ENCODE data around the gene PPRC1.

PPRC1 gene

DNA sequence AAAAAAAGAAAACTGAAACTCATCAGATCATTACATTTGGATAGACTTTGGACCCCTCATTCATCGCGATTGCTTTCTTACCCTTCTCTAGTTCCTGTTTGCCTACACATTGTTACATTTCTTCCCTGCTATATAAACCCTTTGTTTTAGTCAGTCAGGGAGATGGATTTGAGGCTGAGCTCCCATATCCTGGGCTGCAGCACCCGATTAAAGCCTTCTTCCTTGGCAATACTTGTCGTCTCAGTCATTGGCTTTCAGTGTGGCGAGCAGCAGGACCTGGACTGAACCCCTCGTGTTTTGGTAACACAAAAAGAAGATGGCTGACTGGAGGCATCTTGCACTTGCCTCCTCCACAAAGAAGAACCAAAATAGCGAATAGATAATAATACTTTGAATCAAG is 59.1 kb downstream of the PPRC1 start:
- DNase-seq (ENCODE audit: low spot score) = no peak
- no peak for FAIRE-seq

DNA sequence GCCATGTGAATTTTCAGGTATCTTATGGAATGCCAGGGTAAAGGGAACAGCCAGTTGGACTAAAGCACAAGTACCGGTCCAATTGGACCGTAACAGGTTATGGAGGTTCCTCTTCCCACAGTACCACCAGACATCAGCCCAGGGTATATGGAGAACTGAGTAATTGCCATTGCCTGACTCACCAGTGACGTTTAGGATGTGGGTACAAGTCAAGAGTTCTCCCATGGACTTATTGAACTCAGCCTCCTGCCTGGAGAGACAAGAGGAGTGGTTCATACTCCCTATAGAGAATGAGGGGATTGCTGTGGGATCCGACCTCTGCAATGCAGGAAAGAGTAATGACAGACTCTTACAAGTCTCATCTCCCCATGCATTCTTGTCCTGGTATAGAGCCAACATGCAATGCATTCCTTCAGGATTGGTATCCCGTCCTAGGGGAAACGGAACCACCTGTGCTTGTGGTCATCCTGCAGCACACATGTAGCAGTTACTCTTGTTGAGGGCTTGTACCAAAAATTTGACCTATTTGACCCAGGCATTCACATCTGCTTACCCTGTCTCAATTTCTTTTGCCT is 62.5 kb downstream of the PPRC1 start:
- no peak for DNase-seq (ENCODE audit: low spot score)
- FAIRE-seq = no peak

DNA sequence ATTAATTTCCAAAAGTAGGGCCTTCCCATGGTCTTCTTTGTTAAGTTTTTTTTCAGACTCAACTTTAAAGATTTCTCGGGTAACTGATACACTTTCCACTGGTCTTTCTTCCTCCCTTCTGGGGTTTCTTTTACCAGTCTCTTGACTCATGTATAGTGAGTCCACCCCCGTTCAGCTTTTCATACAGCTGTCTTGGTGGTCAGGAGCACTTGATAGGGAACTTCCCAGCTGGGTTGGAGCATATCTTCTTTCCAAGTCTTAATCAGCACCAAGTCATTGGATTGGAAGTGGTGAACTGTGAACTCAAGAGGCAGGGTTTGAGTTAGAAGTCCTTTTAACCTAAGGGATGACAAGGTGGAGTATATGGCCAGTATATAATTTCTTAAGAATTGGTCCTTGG is 64.1 kb downstream of the PPRC1 start:
- FAIRE-seq = no peak
- no peak for DNase-seq (ENCODE audit: low spot score)

DNA sequence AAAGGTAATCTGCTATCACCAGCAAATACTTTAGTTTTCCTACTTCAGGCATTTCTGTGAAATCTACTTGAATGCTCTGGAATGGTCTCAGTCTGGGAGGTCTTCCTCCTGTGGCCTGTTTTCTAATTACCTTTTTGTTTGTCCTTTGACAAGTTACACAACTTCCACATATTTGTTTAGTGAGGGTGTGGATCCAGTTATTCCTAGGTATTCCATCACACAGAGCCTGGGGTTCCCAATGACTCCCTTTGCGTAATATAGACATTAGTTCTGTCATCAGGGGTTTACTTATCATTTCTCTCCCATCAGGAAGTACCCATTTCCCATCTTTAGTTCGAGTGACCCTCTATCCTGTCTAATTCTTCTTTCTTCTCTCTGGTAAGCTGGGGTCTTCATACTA is 65.2 kb downstream of the PPRC1 start:
- DNase-seq (ENCODE audit: low spot score) (no peak), FAIRE-seq (no peak)

Measured in RCC 7860 (cell line).